SK-N-MC (cell line): ENCODE results near the gene CCDC92B.

Source experiments
- DNase-seq: peaks from one replicate; pipeline ENCODE4 v3.0.0-alpha.2; 2011; ENCODE audit warnings: low read depth, low spot score
- H3K27ac ChIP-seq: fragments of 200-600 bp; sonication (generic); 2 replicates; pipeline ENCODE4 v1.5.1; 2016; ENCODE audit warnings: mixed run types
- H3K36me3 ChIP-seq: fragments of 200-600 bp; sonication (generic); 2 replicates; pipeline ENCODE4 v1.6.1; 2017; ENCODE audit warnings: antibody characterized with exemption, low read length, mixed read lengths; ENCODE audit not compliant: insufficient read depth
- H3K4me3 ChIP-seq: fragments of 200-600 bp; sonication (generic); 2 replicates; pipeline ENCODE4 v1.5.1; 2016
- H3K9ac ChIP-seq: fragments of 200-600 bp; sonication (generic); 2 replicates; pipeline ENCODE4 v1.8.0; 2017; ENCODE audit warnings: mixed run types, mixed read lengths; ENCODE audit not compliant: insufficient read length
- H3K9me3 ChIP-seq: fragments of 200-600 bp; sonication (generic); 2 replicates; pipeline ENCODE4 v1.6.1; 2017; ENCODE audit warnings: low read depth, mild to moderate bottlenecking, antibody characterized with exemption, low read length, moderate library complexity, mixed read lengths
- EZH2 ChIP-seq: fragments of 200-600 bp; sonication (generic); IDR thresholded peaks from one replicate; pipeline ENCODE4 v1.6.1; 2017; ENCODE audit warnings: antibody characterized with exemption
- FOXP2 ChIP-seq: optimal IDR thresholded peaks from 2 replicates; pipeline ENCODE3; 2011; ENCODE audit warnings: mild to moderate bottlenecking, moderate library complexity; ENCODE audit not compliant: insufficient read depth; ENCODE audit errors: extremely low read length, control extremely low read depth
- POLR2AphosphoS5 ChIP-seq: IDR thresholded peaks from 2 replicates; pipeline ENCODE4 v1.6.1; 2012; ENCODE audit warnings: mild to moderate bottlenecking, low read depth, low read length, borderline replicate concordance

Gene CCDC92B

GRCh38 chr17:2692781-2693135, 56.7 kb downstream of the CCDC92B start:
- TF ChIP-seq EZH2, result no peak
- TF ChIP-seq FOXP2, result no peak
- TF ChIP-seq POLR2AphosphoS5, result no peak
- Histone ChIP-seq H3K27ac (no peak overlapping the region), H3K4me3 (no peak overlapping the region), H3K36me3 (peaks cover 30% of the 10 kb centered on the region; the same call in 1 of the 2 replicates), H3K9me3 (no peaks in the 10 kb centered on the region), H3K9ac (no peak overlapping the region)
- DNase-seq, result no peak

- Histone ChIP-seq H3K4me3 (no peak overlapping the region), H3K9me3 (no peaks in the 10 kb centered on the region), H3K9ac (no peak overlapping the region), H3K27ac (no peak overlapping the region), H3K36me3 (peaks cover 25% of the 10 kb centered on the region; the same call in 1 of the 2 replicates)
- DNase-seq, result no peak
- TF ChIP-seq EZH2 (no peak), POLR2AphosphoS5 (no peak), FOXP2 (no peak)
These were observed 57.3 kb downstream of the CCDC92B start for GRCh38 chr17:2691965-2692780.

- H3K36me3 ChIP-seq, result peaks cover 21% of the 10 kb centered on the region; the same call in 1 of the 2 replicates
- DNase-seq, result no peak
- no peak for TF ChIP-seq FOXP2
- no peak for TF ChIP-seq EZH2
- no peak for TF ChIP-seq POLR2AphosphoS5
- no peak overlapping the region for H3K27ac ChIP-seq
- H3K9me3 ChIP-seq, result no peaks in the 10 kb centered on the region
- no peak overlapping the region for H3K4me3 ChIP-seq
- H3K9ac ChIP-seq, result no peak overlapping the region
These were observed 58.2 kb downstream of the CCDC92B start for GRCh38 chr17:2691069-2691871.

- no peak overlapping the region for H3K9ac ChIP-seq
- no peak for DNase-seq
- no peak overlapping the region for H3K27ac ChIP-seq
- TF ChIP-seq EZH2 (no peak), POLR2AphosphoS5 (no peak), FOXP2 (no peak)
- H3K36me3 ChIP-seq, result peaks cover 20% of the 10 kb centered on the region; the same call in 1 of the 2 replicates
- no peaks in the 10 kb centered on the region for H3K9me3 ChIP-seq
- no peak overlapping the region for H3K4me3 ChIP-seq
These were observed 59.0 kb downstream of the CCDC92B start for GRCh38 chr17:2690165-2691068.

GRCh38 chr17:2689411-2690164, 59.9 kb downstream of the CCDC92B start:
- no peak for TF ChIP-seq FOXP2
- TF ChIP-seq EZH2, result no peak
- no peak for TF ChIP-seq POLR2AphosphoS5
- DNase-seq, result no peak
- Histone ChIP-seq H3K9ac (no peak overlapping the region), H3K36me3 (peaks cover 20% of the 10 kb centered on the region; the same call in 1 of the 2 replicates), H3K9me3 (no peaks in the 10 kb centered on the region), H3K27ac (peak overlapping the region; percentile 19; the same call in 1 of the 2 replicates), H3K4me3 (no peak overlapping the region)

- no peak overlapping the region for H3K4me3 ChIP-seq
- H3K36me3 ChIP-seq, result peaks cover 23% of the 10 kb centered on the region
- H3K27ac ChIP-seq, result peak overlapping the region; percentile 48; the same call in 1 of the 2 replicates
- no peak for DNase-seq
- TF ChIP-seq FOXP2 (no peak), POLR2AphosphoS5 (peak; percentile 31; the same call in 1 of the 2 replicates), EZH2 (no peak)
- H3K9ac ChIP-seq, result no peak overlapping the region
- H3K9me3 ChIP-seq, result no peaks in the 10 kb centered on the region
These were observed 60.8 kb downstream of the CCDC92B start for GRCh38 chr17:2688351-2689342.

GRCh38 chr17:2687074-2687418, 62.4 kb downstream of the CCDC92B start:
- no peak overlapping the region for H3K4me3 ChIP-seq
- peaks cover 28% of the 10 kb centered on the region for H3K36me3 ChIP-seq
- peak overlapping the region; percentile 68 for H3K27ac ChIP-seq
- H3K9ac ChIP-seq, result no peak overlapping the region
- no peak for TF ChIP-seq FOXP2
- TF ChIP-seq POLR2AphosphoS5, result no peak
- TF ChIP-seq EZH2, result no peak
- H3K9me3 ChIP-seq, result no peaks in the 10 kb centered on the region
- no peak for DNase-seq
